HCT116 (cell line): Measurements from ENCODE around the gene CASKIN2. TPM values are rescaled to one million over a fixed set of nuclear protein-coding genes. Genes with fewer than 3 reads are reported as not detected.

ENCODE experiments used
- ATAC-seq: fragments of 200-7000 bp; cut with Tn5 transposase; 2 replicates; pipeline ENCODE4 v1.9.1; 2020; ENCODE audit warnings: mild to moderate bottlenecking, moderate library complexity
- BruUV-seq: library from RNA; stranded (reverse); fragments of 400-500 nt; replicated peaks from 2 replicates; lab custom pipeline; 2021; lab: Mats Ljungman, UMichigan
- CTCF ChIA-PET: fragments of 300-600 bp; sonication (Branson Sonifier 250); formaldehyde crosslinking; loops from one replicate; lab custom pipeline; 2021; ENCODE audit warnings: antibody characterized with exemption; lab: Charles Lee
- POLR2A ChIA-PET: fragments of 300-600, 350-600 bp; sonication (Branson Sonifier 250); formaldehyde crosslinking; loops from one replicate; lab custom pipeline; 2021; ENCODE audit warnings: antibody characterized with exemption; lab: Charles Lee
- RAD21 ChIA-PET, 2 experiments: fragments of 300-600 bp; sonication (Branson Sonifier 250); formaldehyde crosslinking; loops; one replicate each; lab custom pipeline; 2023; ENCODE audit warnings: low total read pairs in 2 of 2; ENCODE audit not compliant: uncharacterized antibody in 2 of 2, unreplicated experiment in 2 of 2, low non-redundant PET in 1 of 2; lab: Charles Lee
- DNase-seq: peaks from one replicate; pipeline ENCODE4 v3.0.0-alpha.2; 2010; ENCODE audit warnings: low read depth, low spot score
- H2AFZ ChIP-seq: fragments of 200-600 bp; shearing (Covaris generic), sonication (generic); 2 replicates; pipeline ENCODE4 v1.6.1; 2017; ENCODE audit warnings: low read depth, mixed run types, mixed read lengths, antibody characterized with exemption, low read length; ENCODE audit not compliant: poor library complexity, severe bottlenecking
- H3K27ac ChIP-seq: 2 replicates; pipeline ENCODE4 v1.5.1; 2012; ENCODE audit warnings: low read depth, low read length
- H3K27me3 ChIP-seq: fragments of 200-600 bp; sonication (generic); 2 replicates; pipeline ENCODE4 v1.6.1; 2016; ENCODE audit warnings: mixed run types, low read length, mixed read lengths; ENCODE audit not compliant: insufficient read depth
- H3K36me3 ChIP-seq, 2 experiments: fragments of 200-500 bp in 1 of 2; fragments of 200-600 bp in 1 of 2; sonication (Bioruptor generic) in 1 of 2; sonication (generic) in 1 of 2; 2 replicates each; pipeline versions ENCODE4 v1.5.1 to v1.6.1; 2014 to 2016; ENCODE audit warnings: low read length in 2 of 2, inconsistent platforms in 1 of 2, mixed read lengths in 1 of 2, mixed run types in 1 of 2; ENCODE audit not compliant: insufficient read depth in 2 of 2, control insufficient read depth in 1 of 2
- H3K4me1 ChIP-seq, 2 experiments: fragments of 200-600 bp in 1 of 2; sonication (generic) in 1 of 2; 2 replicates each; pipeline versions ENCODE4 v1.5.1 to v1.6.1; 2012 to 2017; ENCODE audit warnings: low read length in 2 of 2, inconsistent platforms in 1 of 2, mild to moderate bottlenecking in 1 of 2, mixed read lengths in 1 of 2, mixed run types in 1 of 2, moderate library complexity in 1 of 2; ENCODE audit not compliant: insufficient read depth in 2 of 2, control insufficient read depth in 1 of 2
- H3K4me2 ChIP-seq: fragments of 200-600 bp; sonication (generic); 2 replicates; pipeline ENCODE4 v1.6.1; 2017; ENCODE audit warnings: mixed run types, low read length, mixed read lengths
- H3K4me3 ChIP-seq, 2 experiments: fragments of 200-600 bp in 1 of 2; sonication (generic) in 1 of 2; replicated peaks in 1 of 2; 2 replicates each; pipeline ENCODE4 v1.5.1; 2011 to 2016; ENCODE audit warnings: low read length in 2 of 2, control low read depth in 1 of 2, low read depth in 1 of 2, mild to moderate bottlenecking in 1 of 2, mixed read lengths in 1 of 2, mixed run types in 1 of 2
- H3K79me2 ChIP-seq: fragments of 200-600 bp; sonication (generic); 2 replicates; pipeline ENCODE4 v1.6.1; 2017; ENCODE audit warnings: mild to moderate bottlenecking, mixed run types, low read length, moderate library complexity, mixed read lengths; ENCODE audit not compliant: insufficient read depth
- H3K9ac ChIP-seq: fragments of 200-600 bp; sonication (generic); 2 replicates; pipeline ENCODE4 v1.6.1; 2016; ENCODE audit warnings: low read length, mixed read lengths
- H3K9me2 ChIP-seq: fragments of 200-600 bp; sonication (generic), shearing (Covaris generic); 2 replicates; pipeline ENCODE4 v1.6.1; 2017; ENCODE audit warnings: mixed run types, mild to moderate bottlenecking, moderate library complexity; ENCODE audit not compliant: insufficient read depth
- H3K9me3 ChIP-seq, 2 experiments: fragments of 200-500 bp in 1 of 2; fragments of 200-600 bp in 1 of 2; sonication (Bioruptor generic) in 1 of 2; sonication (generic) in 1 of 2; 2 replicates each; pipeline ENCODE4 v1.6.1; 2014 to 2017; ENCODE audit warnings: low read length in 2 of 2, mixed read lengths in 2 of 2, inconsistent platforms in 1 of 2, low read depth in 1 of 2, mild to moderate bottlenecking in 1 of 2, mixed run types in 1 of 2, moderate library complexity in 1 of 2; ENCODE audit not compliant: control insufficient read depth in 1 of 2, insufficient read depth in 1 of 2
- H4K20me1 ChIP-seq: fragments of 200-600 bp; sonication (generic), shearing (Covaris generic); 2 replicates; pipeline ENCODE4 v1.6.1; 2017; ENCODE audit warnings: mixed run types, mild to moderate bottlenecking, moderate library complexity; ENCODE audit not compliant: insufficient read depth
- CBX3 ChIP-seq: IDR thresholded peaks from 2 replicates; pipeline ENCODE4 v1.6.1; 2012; ENCODE audit warnings: low read depth
- EGR1 ChIP-seq: IDR thresholded peaks from 2 replicates; pipeline ENCODE4 v1.6.1; 2012; ENCODE audit warnings: low read depth
- ELF1 ChIP-seq: IDR thresholded peaks from 2 replicates; pipeline ENCODE4 v1.6.1; 2012; ENCODE audit warnings: low read depth, borderline replicate concordance
- EZH2 ChIP-seq: fragments of 200-600 bp; sonication (generic); IDR thresholded peaks from 2 replicates; pipeline ENCODE4 v1.6.1; 2017; ENCODE audit warnings: antibody characterized with exemption, mixed run types
- EZH2phosphoT487 ChIP-seq: fragments of 200-600 bp; IDR thresholded peaks from 2 replicates; pipeline ENCODE4 v1.6.1; 2018; ENCODE audit warnings: antibody characterized with exemption, borderline replicate concordance
- FOSL1 ChIP-seq: IDR thresholded peaks from 2 replicates; pipeline ENCODE4 v1.6.1; 2012; ENCODE audit warnings: low read depth
- POLR2AphosphoS5 ChIP-seq: IDR thresholded peaks from 2 replicates; pipeline ENCODE4 v1.6.1; 2011; ENCODE audit warnings: mild to moderate bottlenecking, low read depth, low read length, moderate library complexity
- RAD21 ChIP-seq: IDR thresholded peaks from 2 replicates; pipeline ENCODE4 v1.6.1; 2012; ENCODE audit warnings: low read depth, mild to moderate bottlenecking
- REST ChIP-seq: IDR thresholded peaks from 2 replicates; pipeline ENCODE4 v1.6.1; 2012; ENCODE audit warnings: low read depth
- SIN3A ChIP-seq: IDR thresholded peaks from 2 replicates; pipeline ENCODE4 v1.6.1; 2012; ENCODE audit warnings: low read depth
- SP1 ChIP-seq: IDR thresholded peaks from 2 replicates; pipeline ENCODE4 v1.6.1; 2012; ENCODE audit warnings: low read depth
- SRF ChIP-seq: IDR thresholded peaks from 2 replicates; pipeline ENCODE4 v1.6.1; 2012; ENCODE audit warnings: low read depth
- TCF7L2 ChIP-seq: IDR thresholded peaks from 2 replicates; pipeline ENCODE4 v1.7.0; 2011; ENCODE audit warnings: borderline replicate concordance, inconsistent platforms; ENCODE audit not compliant: insufficient read depth, insufficient read length; ENCODE audit errors: extremely low read depth
- YY1 ChIP-seq: IDR thresholded peaks from 2 replicates; pipeline ENCODE4 v1.6.1; 2011; ENCODE audit warnings: low read length, low read depth, moderate library complexity, mild to moderate bottlenecking; ENCODE audit not compliant: insufficient replicate concordance; ENCODE audit errors: extremely low read depth
- ZFX ChIP-seq: fragments of 450-650 bp; IDR thresholded peaks from 2 replicates; pipeline ENCODE4 v1.6.1; 2017
- ZNF274 ChIP-seq: fragments of 200-500 bp; sonication (Bioruptor generic); IDR thresholded peaks from 2 replicates; pipeline ENCODE4 v1.6.1; 2014; ENCODE audit warnings: mild to moderate bottlenecking, low read depth, low read length, inconsistent platforms
- intact Hi-C: fragments of 100-400 bp; cut with micrococcal nuclease; formaldehyde crosslinking; loops from 2 replicates; pipeline ENCODE4 v1.10.0; 2022
- total RNA-seq: library from RNA; stranded (reverse); gene quantifications from one replicate; pipeline ENCODE4 v1.2.1, GENCODE V29; 2021; ENCODE audit not compliant: unreplicated experiment
- TF ChIP-seq, protein P1 (sequence below): IDR thresholded peaks from 2 replicates; pipeline ENCODE4 v1.6.1; 2012
- TF ChIP-seq, protein P2 (sequence below): IDR thresholded peaks from 2 replicates; pipeline ENCODE4 v1.6.1; 2011; ENCODE audit warnings: mild to moderate bottlenecking, low read length, moderate library complexity; ENCODE audit not compliant: insufficient replicate concordance; ENCODE audit errors: extremely low read depth
- TF ChIP-seq, protein P3 (sequence below): IDR thresholded peaks from 2 replicates; pipeline ENCODE4 v1.6.1; 2012

Gene CASKIN2
- total RNA-seq, 1 experiment from 2014 or later, result 38.4 TPM

- CTCF ChIA-PET, result no interaction called here
- H3K9ac ChIP-seq, result no peak overlapping the region
- H3K9me2 ChIP-seq, result no peaks in the 10 kb centered on the region
- H3K27ac ChIP-seq, result no peak overlapping the region
- no peaks in the 10 kb centered on the region for H3K27me3 ChIP-seq
- no peaks in the 10 kb centered on the region for H3K9me3 ChIP-seq
- H4K20me1 ChIP-seq, result no peaks in the 10 kb centered on the region
- H3K4me1 ChIP-seq, result peaks cover 14 to 35% of the 10 kb centered on the region in 2 experiments
- H3K36me3 ChIP-seq, result peaks cover 16 to 42% of the 10 kb centered on the region in 2 experiments
- H3K79me2 ChIP-seq, result peaks cover 35% of the 10 kb centered on the region
- intact Hi-C loops, result no loop called here
- no peak for DNase-seq
- no peak overlapping the region for H2AFZ ChIP-seq
- ATAC-seq, result no peak
- TF ChIP-seq REST (no peak), EGR1 (no peak), SIN3A (no peak), RAD21 (no peak), EZH2phosphoT487 (no peak), YY1 (no peak), ZNF274 (no peak), CBX3 (no peak), ELF1 (no peak), ZFX (no peak), FOSL1 (no peak), TCF7L2 (no peak), SRF (no peak), EZH2 (no peak), POLR2AphosphoS5 (no peak), SP1 (no peak)
- TF ChIP-seq, protein P1, sequence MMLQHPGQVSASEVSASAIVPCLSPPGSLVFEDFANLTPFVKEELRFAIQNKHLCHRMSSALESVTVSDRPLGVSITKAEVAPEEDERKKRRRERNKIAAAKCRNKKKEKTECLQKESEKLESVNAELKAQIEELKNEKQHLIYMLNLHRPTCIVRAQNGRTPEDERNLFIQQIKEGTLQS, result no peak
- TF ChIP-seq, protein P2, sequence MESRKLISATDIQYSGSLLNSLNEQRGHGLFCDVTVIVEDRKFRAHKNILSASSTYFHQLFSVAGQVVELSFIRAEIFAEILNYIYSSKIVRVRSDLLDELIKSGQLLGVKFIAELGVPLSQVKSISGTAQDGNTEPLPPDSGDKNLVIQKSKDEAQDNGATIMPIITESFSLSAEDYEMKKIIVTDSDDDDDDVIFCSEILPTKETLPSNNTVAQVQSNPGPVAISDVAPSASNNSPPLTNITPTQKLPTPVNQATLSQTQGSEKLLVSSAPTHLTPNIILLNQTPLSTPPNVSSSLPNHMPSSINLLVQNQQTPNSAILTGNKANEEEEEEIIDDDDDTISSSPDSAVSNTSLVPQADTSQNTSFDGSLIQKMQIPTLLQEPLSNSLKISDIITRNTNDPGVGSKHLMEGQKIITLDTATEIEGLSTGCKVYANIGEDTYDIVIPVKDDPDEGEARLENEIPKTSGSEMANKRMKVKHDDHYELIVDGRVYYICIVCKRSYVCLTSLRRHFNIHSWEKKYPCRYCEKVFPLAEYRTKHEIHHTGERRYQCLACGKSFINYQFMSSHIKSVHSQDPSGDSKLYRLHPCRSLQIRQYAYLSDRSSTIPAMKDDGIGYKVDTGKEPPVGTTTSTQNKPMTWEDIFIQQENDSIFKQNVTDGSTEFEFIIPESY, result no peak
- TF ChIP-seq, protein P3, sequence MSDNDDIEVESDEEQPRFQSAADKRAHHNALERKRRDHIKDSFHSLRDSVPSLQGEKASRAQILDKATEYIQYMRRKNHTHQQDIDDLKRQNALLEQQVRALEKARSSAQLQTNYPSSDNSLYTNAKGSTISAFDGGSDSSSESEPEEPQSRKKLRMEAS, result no peak
- TF ChIP-seq, all 23 proteins: peak for 0
- no TSS peak for BruUV-seq
- Histone ChIP-seq H3K4me3 (no peak overlapping the region), H3K4me2 (no peak overlapping the region)
- POLR2A ChIA-PET, result no interaction called here
- RAD21 ChIA-PET, result no interaction called here
These were observed 6.0 kb upstream of the CASKIN2 start for GRCh38 chr17:75521290-75521689.
